Stimulated activated CD8-positive, alpha-beta memory T cell treated with anti-CD3 and anti-CD28 coated beads, Interleukin-2, amount 100 ng/mL, for 1 hour (primary cell): ENCODE results near the gene ZFHX3.

Source experiments
- DNase-seq, 2 donors: peaks; one replicate each; pipeline ENCODE4 v3.0.0-alpha.2; 2020; ENCODE audit warnings: low read depth in 2 of 2

Gene ZFHX3

DNA sequence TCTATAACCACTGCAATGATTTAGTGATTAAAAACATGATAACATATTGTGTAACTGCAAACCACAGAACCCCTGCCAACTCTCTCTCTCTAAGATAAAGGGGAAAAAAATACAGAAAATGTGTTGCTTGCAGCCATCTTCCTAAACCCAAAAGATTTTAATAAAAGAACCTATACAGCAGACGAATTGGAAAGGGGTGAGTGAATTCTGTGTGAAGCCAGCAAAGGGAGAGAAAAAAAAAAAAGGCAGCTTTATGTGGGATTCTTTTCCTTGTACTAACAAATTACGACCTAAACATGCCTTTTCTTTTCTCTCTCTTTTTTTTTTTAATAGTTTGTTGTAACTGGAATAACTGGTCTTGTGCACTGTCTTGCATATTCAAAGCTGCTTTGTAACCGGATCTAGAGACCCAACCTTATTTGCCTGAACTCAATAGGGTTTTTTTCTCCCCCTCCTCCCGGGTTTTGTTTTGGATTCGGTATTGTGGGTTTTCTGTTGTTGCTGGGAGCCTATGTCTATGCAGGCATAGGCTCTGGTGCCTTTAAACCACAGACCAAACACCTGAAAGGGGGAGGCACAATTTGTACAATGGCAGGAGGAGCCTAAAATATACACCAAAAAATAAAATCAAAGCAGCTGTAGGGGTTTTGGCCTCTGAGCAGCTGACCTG is 7.0 kb upstream of the ZFHX3 start:
- no peak for DNase-seq

DNA sequence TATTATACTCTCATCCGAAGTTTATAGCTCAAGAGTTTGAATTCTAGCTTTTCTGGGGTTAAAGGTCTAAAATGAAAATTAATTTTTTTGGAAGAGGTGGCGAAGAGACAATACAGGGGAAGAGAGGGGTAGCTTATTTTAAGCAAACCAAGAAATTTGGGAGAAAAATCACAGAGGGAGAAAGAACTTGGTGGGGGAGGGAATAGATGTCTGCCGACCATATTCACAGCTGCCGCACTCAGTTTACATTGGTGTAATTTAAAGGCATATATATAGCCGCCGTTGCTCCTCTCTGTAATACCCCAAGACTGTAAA is 6.5 kb upstream of the ZFHX3 start:
- no peak for DNase-seq

DNA sequence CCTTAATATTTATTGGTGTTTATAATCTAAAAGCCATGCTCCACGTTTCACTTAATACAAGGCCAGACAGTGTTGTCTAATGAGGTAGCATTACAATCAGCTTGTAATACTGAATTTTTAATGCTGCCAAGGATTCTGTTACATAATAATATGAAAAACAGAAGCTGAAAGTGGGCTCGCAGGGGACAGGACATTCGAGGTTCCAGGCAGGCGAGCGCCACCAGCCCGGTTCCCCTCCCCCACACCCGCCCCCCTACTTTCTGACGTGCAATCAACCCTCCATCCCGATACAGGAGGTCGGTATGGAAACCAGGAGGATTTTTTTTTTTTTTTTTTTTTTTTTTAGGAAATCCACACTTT is 6.2 kb upstream of the ZFHX3 start:
- DNase-seq = no peak

DNA sequence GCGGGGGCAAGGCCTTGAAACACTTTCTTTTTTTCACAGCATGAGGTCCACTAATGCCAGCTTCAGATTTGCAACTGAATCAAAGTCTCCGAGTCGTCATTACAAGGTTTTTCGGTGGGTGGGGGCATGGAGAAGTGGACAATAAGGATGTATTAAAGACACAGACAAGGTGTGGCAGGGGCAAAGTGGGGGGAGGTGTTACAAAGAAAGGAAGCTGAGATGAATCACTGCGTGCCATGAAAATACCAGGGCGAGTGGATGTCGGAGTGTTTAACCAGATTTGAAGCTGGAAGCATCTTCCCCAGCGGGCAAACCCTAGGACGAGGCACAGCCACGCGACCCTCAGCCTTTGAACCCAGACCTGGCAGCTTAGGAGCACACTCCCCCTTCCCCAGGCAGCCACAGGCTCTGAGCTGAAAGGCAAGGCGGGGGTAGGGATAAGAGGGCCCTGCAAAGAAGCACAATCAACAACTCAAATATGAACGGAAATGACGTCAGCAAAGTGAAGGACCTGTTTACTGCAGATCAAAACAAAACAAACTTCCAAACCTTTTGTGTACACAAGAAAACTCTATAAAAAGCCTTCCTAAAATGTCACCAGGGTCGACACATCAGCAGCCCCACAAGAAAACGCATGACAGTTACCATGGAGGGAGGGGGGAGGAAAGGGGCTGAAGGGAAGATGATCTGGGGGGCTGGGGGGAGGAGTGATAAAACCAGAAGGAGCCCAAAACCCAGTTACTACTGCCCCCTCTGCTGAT is 5.6 kb upstream of the ZFHX3 start:
- no peak for DNase-seq

DNA sequence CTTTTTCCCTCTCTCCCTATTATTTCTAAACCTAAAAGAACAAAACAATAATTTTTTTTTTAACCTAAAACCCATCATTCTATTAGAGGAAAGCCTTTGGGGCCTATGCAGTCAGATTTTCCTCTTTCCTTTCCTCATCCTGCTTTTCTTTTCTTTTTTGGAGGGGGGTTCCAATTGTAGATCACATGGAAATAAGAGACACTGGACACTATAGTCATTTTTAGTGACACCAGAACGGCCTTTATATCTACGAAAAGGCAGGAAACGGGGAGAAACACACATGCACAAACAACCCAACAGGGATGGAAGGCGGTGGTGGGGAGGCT is 5.1 kb upstream of the ZFHX3 start:
- no peak for DNase-seq

DNA sequence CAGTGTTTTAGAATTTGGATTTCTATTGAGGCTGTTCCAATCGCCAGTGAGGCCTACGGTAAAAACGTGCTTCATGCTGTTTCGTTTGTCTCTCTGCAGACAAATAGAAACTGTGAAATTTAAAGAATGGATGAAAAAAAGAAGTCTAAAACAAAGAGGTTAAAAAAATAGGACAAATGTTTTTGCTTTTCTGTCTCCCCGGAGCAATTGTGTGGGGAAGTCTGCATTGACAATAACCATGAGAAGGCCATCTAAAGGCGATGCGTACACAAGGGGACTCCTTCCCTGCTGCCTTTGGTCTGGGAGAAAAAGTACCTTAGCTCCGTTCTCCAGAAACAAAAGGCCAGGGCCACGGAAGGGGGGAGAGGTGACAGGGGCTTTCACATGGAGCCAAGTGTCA is 4.6 kb upstream of the ZFHX3 start:
- no peak for DNase-seq

DNA sequence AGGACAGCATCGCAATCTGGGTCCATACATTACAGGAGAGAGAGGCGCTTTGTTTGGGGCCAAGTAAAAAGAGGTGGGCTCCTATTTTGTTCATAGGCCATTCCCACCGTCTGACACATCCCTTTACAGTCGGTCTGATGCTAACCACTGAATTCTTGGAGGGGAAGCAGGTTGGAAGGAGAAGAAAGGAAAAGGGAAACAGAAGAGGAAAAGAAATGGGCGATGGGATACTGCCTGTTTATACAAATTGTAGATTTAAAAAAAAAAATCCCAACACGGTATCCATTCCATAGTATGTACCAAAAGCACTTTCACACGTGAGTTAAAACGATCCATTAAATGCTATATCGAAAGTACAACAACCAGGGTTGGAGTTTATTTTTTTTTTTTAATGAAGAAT is 4.0 kb upstream of the ZFHX3 start:
- no peak for DNase-seq

DNA sequence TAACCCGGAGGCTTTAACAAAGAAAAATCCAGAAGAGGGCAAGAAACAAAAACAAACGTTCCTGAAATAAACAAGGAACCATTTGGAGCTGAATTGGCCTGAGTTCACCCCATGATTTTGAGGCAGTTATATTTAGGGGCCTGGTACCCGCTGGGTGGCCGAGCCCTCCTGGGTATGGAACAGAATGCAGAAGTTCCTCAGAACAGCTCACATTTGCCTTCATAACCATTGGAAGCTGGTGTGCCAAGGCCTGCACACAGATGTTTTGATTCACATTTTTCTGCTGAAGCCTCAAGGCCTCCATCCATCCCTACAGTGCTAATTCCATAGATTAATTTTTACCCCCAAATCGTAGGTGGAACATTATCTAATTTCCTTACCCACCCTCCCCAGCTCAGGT is 3.3 kb upstream of the ZFHX3 start:
- no peak for DNase-seq

DNA sequence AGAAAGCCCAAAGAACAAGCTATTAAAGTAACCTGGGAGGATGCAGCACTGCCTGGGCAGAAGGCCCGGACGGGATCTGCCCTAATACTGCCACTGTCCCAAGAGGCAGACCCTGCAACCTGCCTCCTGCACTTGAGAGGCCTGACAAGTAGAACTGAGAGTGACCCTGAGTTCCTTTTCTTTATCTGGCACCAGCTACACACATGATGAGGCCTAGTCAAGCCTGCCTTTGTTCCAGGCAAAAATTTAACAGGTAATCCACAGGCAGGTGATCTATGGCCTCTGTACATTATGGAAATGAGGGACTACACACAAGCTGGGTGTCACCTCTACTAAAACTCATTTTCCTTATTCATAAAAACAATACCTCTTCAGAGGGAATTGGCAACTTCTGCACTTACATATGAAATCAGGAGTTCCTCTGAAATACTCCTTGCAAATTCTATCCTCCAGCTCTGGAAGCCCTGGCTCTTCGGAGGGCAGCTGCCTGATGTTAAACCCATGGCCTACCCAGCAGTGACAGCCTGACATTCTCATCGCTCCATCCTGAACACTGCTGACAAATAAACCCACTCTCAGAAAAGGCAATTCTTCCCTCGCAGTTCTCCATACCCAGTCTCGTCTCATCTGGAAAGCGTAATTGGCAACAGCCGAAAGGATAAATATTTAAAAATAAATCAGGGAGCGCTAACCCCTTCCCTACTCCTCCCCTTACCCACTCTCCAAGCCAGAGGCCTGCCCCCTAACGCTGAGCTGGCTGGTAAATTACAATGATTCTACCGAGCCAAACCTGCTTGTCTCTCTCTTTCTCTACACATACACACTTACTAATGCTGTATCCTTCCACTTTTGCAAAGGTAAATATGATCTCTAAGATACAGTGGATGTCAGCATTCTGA is 2.5 kb upstream of the ZFHX3 start:
- DNase-seq = no peak

DNA sequence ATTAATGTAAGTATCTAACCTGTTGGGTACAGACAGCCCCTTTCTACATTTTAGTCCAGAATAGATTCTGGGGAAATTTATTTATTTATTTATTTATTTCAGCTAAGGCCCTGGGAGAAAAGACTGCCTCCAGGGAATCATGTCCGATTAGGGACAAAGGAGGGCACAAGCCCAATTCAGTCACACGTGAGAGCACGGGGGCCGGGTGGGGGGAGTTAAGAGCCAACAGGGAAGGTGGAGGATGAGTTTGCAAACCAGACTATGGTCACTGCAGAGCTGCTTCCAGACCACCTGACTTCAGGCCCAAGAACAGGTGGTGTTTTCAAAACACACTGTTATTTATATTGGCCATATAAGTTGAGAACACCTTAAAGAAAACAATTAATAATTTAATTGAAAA is 1.6 kb upstream of the ZFHX3 start:
- no peak for DNase-seq

DNA sequence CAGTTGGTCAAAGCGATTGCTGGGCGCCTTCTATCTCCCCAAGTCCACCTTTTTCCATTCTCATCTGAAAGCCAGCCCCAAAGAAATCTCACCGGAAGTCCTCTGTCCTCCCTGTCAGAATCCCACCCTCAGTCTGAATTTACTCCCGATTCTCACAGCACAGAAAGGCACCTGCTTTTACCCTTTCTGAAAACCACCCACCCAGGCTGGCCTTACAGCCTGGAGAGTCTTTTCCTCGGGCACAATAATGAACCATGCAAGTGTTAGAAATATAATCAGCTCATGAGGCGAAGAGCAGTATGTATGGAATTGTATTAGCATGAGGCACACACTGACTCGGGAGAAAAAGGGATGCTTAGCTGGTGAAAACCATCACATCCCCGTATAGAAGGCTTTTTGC is 1.2 kb upstream of the ZFHX3 start:
- DNase-seq = no peak

DNA sequence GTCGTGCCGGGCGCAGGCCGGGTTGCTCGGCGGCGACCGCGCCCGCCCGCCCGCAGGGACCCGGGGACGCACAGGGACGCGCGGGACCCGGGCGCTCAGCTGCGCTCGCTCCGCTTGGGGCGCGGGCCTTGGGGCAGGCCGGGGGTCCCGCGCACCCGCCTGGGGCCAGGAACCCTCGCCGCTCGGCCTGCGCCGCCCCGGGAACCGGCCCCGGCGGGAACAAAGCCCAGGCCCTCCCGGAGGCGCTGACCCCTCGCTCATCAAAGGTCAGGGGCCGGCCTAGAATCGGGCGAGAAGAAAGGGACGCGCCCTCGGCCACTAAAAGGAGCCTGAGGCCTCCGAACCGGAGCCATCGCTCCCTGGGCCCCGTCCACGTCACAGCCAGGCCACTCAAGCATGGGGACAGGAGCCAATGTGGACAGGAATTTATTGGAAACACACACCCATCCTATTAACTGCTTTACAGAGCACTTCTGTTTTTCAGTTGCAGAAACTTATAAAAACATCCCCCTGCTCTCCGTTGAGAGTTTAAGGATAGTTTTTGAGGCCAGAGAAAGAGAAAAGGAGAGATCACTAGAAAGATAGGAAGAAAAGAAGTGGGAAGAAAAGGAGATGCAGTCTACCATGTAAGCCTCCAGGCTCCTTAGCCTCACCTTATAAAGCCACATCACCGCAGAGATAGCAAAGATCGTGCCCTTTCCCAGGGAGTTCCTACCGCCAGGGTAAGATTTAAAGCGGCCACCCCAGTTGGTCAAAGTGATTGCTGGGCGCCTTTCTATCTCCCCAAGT is 558 bp upstream of the ZFHX3 start:
- no peak for DNase-seq

DNA sequence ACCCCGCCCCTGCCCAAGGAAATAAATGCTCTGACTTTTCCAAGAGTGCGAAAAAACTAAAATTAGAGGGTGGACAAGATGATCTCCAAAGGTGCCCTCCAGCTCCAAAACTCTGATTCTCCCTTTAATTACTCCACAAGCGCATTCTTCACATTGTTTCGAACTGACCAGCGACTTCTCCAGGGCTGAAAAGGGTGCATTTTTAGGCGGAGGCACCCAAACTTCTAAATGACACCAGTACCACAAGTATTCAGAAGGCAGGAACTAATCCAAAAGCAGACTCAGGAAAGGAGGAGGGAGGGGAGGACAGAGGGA is 750 bp downstream of the ZFHX3 start:
- no peak for DNase-seq

DNA sequence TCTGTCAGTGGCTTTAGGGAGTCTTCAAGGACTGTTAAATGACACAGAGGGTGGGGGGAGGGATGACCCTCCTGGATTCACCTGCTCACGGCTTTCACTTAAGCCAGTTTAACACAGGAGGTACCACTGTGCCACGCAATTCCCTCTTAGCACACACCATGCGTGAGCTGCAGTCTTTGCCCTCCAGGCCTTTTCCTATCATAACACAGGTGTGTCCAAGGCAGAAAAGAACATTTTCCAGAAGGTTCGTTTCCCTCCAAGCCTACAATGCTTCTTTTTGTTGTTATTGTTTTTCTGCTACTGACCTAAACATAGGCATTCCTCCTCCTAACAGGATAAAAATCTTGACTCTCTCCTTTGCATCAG is 1.1 kb downstream of the ZFHX3 start:
- no peak for DNase-seq

DNA sequence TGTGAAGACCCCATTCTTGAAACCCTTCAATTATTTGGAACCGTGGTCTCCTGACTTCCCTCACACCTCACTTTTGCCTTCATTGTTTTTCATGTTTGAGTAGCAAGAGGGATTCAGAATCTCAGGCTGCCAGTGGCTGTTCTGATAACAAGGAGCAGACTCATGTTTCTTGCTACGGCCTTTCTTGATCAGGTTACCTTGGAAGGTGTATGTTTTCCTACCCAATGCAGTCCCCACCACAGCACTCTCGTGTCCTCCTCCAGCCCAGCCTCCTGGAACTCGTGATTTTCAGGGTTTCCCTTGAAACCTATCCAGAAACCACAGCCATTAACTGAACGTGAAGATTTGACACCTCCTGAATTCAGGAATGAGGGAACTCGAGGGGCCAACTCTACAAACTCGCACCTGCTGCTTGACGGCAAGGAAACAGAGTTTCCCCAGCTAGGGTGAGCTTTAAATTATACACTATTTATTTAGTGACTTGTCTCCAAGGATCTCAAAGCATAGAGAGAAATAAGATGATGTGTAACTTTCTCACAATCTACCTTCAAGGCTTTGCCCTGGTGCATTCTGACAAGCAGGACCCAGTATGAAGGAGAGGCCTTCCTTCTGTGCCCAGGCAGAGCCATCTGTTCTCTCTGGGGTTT is 1.6 kb downstream of the ZFHX3 start:
- no peak for DNase-seq

DNA sequence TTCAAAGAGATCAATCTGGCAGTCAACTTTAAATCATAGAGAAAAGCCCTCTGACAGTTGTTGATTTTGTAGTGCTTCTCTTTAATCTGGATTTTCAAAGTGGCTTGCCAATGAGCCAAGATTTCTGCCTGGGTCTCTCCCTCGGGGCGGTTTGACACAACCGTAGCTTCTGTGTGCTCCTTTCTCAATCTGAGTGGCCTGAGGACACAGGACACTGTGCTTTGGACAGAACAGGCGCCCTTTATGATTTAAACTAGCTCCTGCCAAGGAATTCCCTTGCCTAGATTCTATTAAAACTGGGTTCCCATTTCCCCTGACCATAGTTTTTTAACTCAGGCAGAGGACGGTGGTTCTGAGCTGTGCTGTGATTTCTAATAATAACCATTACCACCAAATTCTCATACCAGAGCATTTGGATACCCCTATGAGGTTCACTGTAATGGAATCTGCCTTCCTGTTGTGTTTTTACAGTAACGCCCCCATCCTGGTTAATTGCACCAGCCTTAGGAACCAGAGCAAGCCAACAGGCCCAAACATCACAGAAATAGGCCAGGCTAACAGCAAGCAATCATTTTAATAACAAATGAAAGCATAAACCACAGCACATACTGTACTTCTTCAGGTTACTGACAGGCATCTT is 4.0 kb downstream of the ZFHX3 start:
- no peak for DNase-seq

DNA sequence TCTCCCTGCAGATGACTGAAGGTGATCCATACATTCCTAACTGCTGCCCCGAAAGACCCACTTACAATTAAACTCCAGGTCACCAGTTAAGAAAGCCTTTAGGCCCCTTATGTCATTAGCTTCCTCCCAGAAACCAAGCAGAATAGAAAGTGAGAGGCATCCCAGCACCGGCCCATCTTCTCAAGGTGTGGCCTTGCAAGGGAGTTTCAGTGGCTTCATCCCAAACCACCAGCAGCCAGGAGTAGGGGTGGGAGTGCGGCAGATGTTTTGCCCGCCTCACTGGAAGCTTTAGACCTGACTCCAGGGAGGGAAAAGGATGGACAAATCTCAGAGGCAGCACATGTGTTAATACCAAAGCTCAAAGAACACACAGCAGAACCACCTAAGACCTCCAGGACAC is 5.1 kb downstream of the ZFHX3 start:
- DNase-seq = no peak

DNA sequence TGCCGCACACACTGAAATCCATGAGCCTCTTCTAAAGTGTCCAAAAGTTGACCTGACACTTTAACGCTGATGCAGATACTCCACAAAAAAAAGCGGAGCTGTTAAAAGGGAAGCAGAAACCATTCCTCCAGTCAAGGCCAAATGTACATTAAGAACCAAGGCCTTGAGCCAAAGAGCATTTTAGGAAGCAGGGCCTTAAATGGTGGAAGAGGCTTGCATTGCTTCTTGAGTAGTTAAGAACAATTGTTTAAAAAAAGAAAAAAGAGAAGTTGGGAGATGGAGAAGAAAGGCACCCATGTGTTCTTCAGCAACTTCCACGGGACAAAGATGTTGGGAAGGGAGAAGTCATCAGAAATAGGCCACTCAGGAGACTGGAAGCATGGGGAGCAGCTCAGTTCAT is 6.3 kb downstream of the ZFHX3 start:
- DNase-seq = no peak

DNA sequence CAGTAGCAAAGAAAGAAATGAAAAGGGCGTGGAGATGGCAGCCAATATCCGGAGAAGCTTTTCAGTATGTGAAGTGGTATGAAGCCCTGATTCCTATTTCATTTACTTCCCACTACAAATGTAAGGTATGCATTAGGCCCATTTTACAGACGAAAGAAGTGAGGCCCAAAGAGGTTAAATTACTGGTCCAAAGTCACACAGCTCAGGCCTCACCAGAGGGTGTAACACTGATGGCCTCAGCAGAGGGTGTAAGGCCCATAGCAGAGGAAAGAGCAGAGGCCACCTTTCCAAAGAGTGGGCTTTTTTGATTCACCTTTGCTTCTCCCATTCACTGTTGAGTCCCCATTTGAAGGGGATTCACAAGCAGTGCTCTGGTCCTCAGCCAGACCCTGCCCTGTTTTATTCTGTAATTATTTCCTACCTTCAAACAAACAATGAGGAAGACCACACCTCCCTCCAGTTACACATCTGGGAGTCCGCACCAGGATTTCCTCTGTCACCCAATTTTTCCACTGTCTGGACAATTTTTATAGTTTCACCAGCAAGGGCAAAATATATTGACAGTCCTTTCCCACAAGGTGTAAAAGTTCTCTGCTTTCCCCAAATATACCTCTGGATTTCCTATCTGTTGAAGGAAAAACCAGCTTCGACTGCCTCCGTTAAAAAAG is 7.1 kb downstream of the ZFHX3 start:
- no peak for DNase-seq

DNA sequence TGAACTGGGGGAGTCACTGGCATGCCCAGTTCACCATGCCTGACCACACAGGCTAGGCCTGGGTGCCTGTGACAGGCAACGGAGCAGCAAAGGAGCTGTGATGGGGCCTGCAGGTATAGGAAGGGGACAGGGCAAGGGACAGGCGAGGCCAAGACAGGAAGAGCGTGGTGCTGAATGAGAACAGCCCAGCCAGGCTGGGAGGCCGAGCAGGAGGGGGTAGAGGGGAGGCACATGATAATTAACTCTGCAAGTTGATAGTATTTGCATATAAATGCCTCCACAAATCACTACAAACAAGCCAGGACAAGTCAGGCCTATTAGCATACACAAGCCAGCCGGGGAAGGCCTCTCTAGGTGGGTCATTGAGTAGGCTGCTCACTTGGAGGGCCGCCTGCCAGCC is 7.8 kb downstream of the ZFHX3 start:
- DNase-seq = no peak
